K562 (cell line): ENCODE data around the gene LASP1NB.

Experiments
- ARHGAP35 ChIP-seq: fragments of 450-650 bp; IDR thresholded peaks from 2 replicates; pipeline ENCODE4 v1.6.1; 2018; ENCODE audit not compliant: partially characterized antibody
- ATF7 ChIP-seq: fragments of 450-650 bp; IDR thresholded peaks from 2 replicates; pipeline ENCODE4 v1.7.1; 2014; ENCODE audit warnings: mild to moderate bottlenecking, moderate library complexity
- CBFA2T2 ChIP-seq: fragments of 450-650 bp; conservative IDR thresholded peaks from 2 replicates; pipeline ENCODE4 v1.6.1; 2017; ENCODE audit warnings: mild to moderate bottlenecking
- CBX1 ChIP-seq: sonication (generic); IDR thresholded peaks from 2 replicates; pipeline ENCODE4 v1.6.1; 2016; ENCODE audit warnings: antibody characterized with exemption, low read depth, mild to moderate bottlenecking
- E2F6 ChIP-seq, 2 experiments: IDR thresholded peaks; 2 replicates each; pipeline ENCODE4 v1.6.1; 2011; ENCODE audit warnings: borderline replicate concordance in 1 of 2, control low read depth in 1 of 2, low read depth in 1 of 2, low read length in 1 of 2, mild to moderate bottlenecking in 1 of 2, mixed read lengths in 1 of 2, moderate library complexity in 1 of 2; ENCODE audit not compliant: insufficient read depth in 1 of 2, insufficient read length in 1 of 2, poor library complexity in 1 of 2, severe bottlenecking in 1 of 2; ENCODE audit errors: extremely low read depth in 1 of 2
- EP300 ChIP-seq: IDR thresholded peaks from 2 replicates; pipeline ENCODE4 v1.6.1; 2012; ENCODE audit warnings: low read length, improper control_type of control experiment
- HDAC3 ChIP-seq: fragments of 450-650 bp; IDR thresholded peaks from 2 replicates; pipeline ENCODE4 v1.6.1; 2018; ENCODE audit warnings: borderline replicate concordance, mild to moderate bottlenecking, moderate library complexity; ENCODE audit not compliant: partially characterized antibody
- HDAC6 ChIP-seq: IDR thresholded peaks from 2 replicates; pipeline ENCODE4 v1.6.1; 2012; ENCODE audit warnings: low read depth, mild to moderate bottlenecking, control low read depth, inconsistent platforms, low read length, moderate library complexity
- KAT8 ChIP-seq: fragments of 450-650 bp; IDR thresholded peaks from 2 replicates; pipeline ENCODE4 v1.6.1; 2016; ENCODE audit warnings: low read depth, mild to moderate bottlenecking
- KDM4B ChIP-seq, 2 experiments: fragments of 450-650 bp in 1 of 2; sonication (generic) in 1 of 2; IDR thresholded peaks; 2 replicates each; pipeline ENCODE4 v1.6.1; 2016 to 2017; ENCODE audit warnings: borderline replicate concordance in 2 of 2, antibody characterized with exemption in 1 of 2, low read depth in 1 of 2, mild to moderate bottlenecking in 1 of 2
- L3MBTL2 ChIP-seq: fragments of 450-650 bp; IDR thresholded peaks from 2 replicates; pipeline ENCODE4 v1.6.1; 2016; ENCODE audit warnings: mild to moderate bottlenecking, moderate library complexity
- MYNN ChIP-seq, 2 experiments: sonication (generic); formaldehyde crosslinking in 1 of 2; IDR thresholded peaks; 2 replicates each; pipeline versions ENCODE4 v1.5.0 to v1.6.1; 2016 to 2020; ENCODE audit warnings: antibody characterized with exemption in 1 of 2, missing genetic modification reagents in 1 of 2
- NR1H2 ChIP-seq: sonication (generic); formaldehyde crosslinking; IDR thresholded peaks from 2 replicates; pipeline ENCODE4 v1.4.0; 2020; ENCODE audit warnings: mild to moderate bottlenecking, missing genetic modification reagents
- POLR2AphosphoS2 ChIP-seq: IDR thresholded peaks from 2 replicates; pipeline ENCODE4 v1.6.1; 2012; ENCODE audit warnings: low read length, improper control_type of control experiment
- SAFB ChIP-seq: fragments of 200-400 bp; formaldehyde crosslinking; IDR thresholded peaks from 2 replicates; pipeline ENCODE4 v1.6.1; 2017; ENCODE audit warnings: low read depth, low read length, borderline replicate concordance
- SMARCA5 ChIP-seq: fragments of 450-650 bp; IDR thresholded peaks from 2 replicates; pipeline ENCODE4 v1.6.1; 2016
- ZBTB17 ChIP-seq: fragments of 450-650 bp; formaldehyde crosslinking; IDR thresholded peaks from 2 replicates; pipeline ENCODE4 v1.4.0; 2020; ENCODE audit warnings: mild to moderate bottlenecking
- ZNF146 ChIP-seq: IDR thresholded peaks from one replicate; pipeline ENCODE4 v1.6.1; 2018; ENCODE audit warnings: missing compliant biosample characterization; ENCODE audit not compliant: unreplicated experiment
- ZNF699 ChIP-seq: fragments of 250-450 bp; sonication (Bioruptor Pico); IDR thresholded peaks from 2 replicates; pipeline ENCODE4 v1.8.0; 2021; ENCODE audit warnings: mild to moderate bottlenecking, moderate library complexity; ENCODE audit not compliant: insufficient replicate concordance
- ZNF766 ChIP-seq: fragments of 200-800 bp; sonication (Bioruptor generic); conservative IDR thresholded peaks from 2 replicates; pipeline ENCODE4 v1.6.1; 2016; ENCODE audit warnings: missing genetic modification characterization, missing compliant biosample characterization
- TF ChIP-seq, protein P1 (sequence below): conservative IDR thresholded peaks from 2 replicates; pipeline ENCODE4 v1.6.1; 2011; ENCODE audit warnings: low read depth, mild to moderate bottlenecking, low read length; ENCODE audit not compliant: control insufficient read depth
- TF ChIP-seq, protein P2 (sequence below): sonication (generic); formaldehyde crosslinking; IDR thresholded peaks from 2 replicates; pipeline ENCODE4 v1.8.0; 2023; ENCODE audit warnings: mild to moderate bottlenecking, missing genetic modification reagents

LASP1NB gene

GRCh38 chr17:38900978-38901656 lies 24.3 kb upstream of the LASP1NB start (continued):
- TF ChIP-seq, protein P1, sequence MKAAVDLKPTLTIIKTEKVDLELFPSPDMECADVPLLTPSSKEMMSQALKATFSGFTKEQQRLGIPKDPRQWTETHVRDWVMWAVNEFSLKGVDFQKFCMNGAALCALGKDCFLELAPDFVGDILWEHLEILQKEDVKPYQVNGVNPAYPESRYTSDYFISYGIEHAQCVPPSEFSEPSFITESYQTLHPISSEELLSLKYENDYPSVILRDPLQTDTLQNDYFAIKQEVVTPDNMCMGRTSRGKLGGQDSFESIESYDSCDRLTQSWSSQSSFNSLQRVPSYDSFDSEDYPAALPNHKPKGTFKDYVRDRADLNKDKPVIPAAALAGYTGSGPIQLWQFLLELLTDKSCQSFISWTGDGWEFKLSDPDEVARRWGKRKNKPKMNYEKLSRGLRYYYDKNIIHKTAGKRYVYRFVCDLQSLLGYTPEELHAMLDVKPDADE: no peak
- no peak for TF ChIP-seq E2F6 (IDR thresholded peaks at IDR 0.05; ENCODE audit: borderline replicate concordance in 1 of 2, extremely low read depth in 1 of 2, insufficient read depth in 1 of 2, insufficient read length in 1 of 2, low read depth in 1 of 2, low read length in 1 of 2, poor library complexity in 1 of 2, severe bottlenecking in 1 of 2)
- no peak for TF ChIP-seq ARHGAP35
- peak; percentile 31; the same call in 1 of the 2 replicates for TF ChIP-seq CBFA2T2
- no peak for TF ChIP-seq ZBTB17 (CRISPR knock-in tag)
- no peak for TF ChIP-seq SAFB
- no peak for TF ChIP-seq ZNF146 (CRISPR knock-in tag)
- TF ChIP-seq NR1H2 (CRISPR knock-in tag): no peak
- TF ChIP-seq KAT8: no peak
- no peak for TF ChIP-seq ZNF699
- TF ChIP-seq ATF7: peak; percentile 71
- TF ChIP-seq POLR2AphosphoS2: no peak
- no peak for TF ChIP-seq HDAC6
- TF ChIP-seq ZNF766 (CRISPR knock-in tag): peak; percentile 53; the same call in 1 of the 2 replicates
- no peak for TF ChIP-seq HDAC3
- TF ChIP-seq MYNN (IDR thresholded peaks at IDR 0.05): no peak
- no peak for TF ChIP-seq MYNN (CRISPR knock-in tag; IDR thresholded peaks at IDR 0.05)
- TF ChIP-seq SMARCA5: no peak
- TF ChIP-seq EP300: no peak; the same call in 1 of the 2 replicates
- TF ChIP-seq, protein P2, sequence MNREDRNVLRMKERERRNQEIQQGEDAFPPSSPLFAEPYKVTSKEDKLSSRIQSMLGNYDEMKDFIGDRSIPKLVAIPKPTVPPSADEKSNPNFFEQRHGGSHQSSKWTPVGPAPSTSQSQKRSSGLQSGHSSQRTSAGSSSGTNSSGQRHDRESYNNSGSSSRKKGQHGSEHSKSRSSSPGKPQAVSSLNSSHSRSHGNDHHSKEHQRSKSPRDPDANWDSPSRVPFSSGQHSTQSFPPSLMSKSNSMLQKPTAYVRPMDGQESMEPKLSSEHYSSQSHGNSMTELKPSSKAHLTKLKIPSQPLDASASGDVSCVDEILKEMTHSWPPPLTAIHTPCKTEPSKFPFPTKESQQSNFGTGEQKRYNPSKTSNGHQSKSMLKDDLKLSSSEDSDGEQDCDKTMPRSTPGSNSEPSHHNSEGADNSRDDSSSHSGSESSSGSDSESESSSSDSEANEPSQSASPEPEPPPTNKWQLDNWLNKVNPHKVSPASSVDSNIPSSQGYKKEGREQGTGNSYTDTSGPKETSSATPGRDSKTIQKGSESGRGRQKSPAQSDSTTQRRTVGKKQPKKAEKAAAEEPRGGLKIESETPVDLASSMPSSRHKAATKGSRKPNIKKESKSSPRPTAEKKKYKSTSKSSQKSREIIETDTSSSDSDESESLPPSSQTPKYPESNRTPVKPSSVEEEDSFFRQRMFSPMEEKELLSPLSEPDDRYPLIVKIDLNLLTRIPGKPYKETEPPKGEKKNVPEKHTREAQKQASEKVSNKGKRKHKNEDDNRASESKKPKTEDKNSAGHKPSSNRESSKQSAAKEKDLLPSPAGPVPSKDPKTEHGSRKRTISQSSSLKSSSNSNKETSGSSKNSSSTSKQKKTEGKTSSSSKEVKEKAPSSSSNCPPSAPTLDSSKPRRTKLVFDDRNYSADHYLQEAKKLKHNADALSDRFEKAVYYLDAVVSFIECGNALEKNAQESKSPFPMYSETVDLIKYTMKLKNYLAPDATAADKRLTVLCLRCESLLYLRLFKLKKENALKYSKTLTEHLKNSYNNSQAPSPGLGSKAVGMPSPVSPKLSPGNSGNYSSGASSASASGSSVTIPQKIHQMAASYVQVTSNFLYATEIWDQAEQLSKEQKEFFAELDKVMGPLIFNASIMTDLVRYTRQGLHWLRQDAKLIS (CRISPR knock-in tag): no peak
- TF ChIP-seq CBX1: no peak
- TF ChIP-seq KDM4B (IDR thresholded peaks at IDR 0.05; ENCODE audit: borderline replicate concordance in 2 of 2, low read depth in 1 of 2): 0 out of 4 replicates have a peak, but pooled peaks of 1 of the 2 experiments have one; percentile 25
- no peak; the same call in 1 of the 2 replicates for TF ChIP-seq L3MBTL2
